COR-L47 (cell line): ENCODE measurements around the gene PRKCB.

Experiments
- DNase-seq: peaks from one replicate; lab custom pipeline; 2025; lab: John Stamatoyannopoulos, UW

Gene PRKCB

GRCh38 chr16:23835390-23836077 is at the start of gene PRKCB:
Gene PRKCB (plus strand): TSS chr16:23835983.
- no peak for DNase-seq

GRCh38 chr16:23786964-23787561 is 48.7 kb upstream of the PRKCB start:
- no peak for DNase-seq

GRCh38 chr16:23788685-23789084 is 47.1 kb upstream of the PRKCB start:
- no peak for DNase-seq

- no peak for DNase-seq
Measured at GRCh38 chr16:23795378-23795777, 40.4 kb upstream of the PRKCB start.

GRCh38 chr16:23796941-23797340 is 38.8 kb upstream of the PRKCB start:
- no peak for DNase-seq

GRCh38 chr16:23801378-23801777 is 34.4 kb upstream of the PRKCB start:
- peak; percentile 14 for DNase-seq

GRCh38 chr16:23802776-23803175 is 33.0 kb upstream of the PRKCB start:
- DNase-seq = no peak

- DNase-seq = no peak
Measured at GRCh38 chr16:23803591-23804123, 32.1 kb upstream of the PRKCB start.

- DNase-seq = no peak
Measured at GRCh38 chr16:23807028-23807427, 28.8 kb upstream of the PRKCB start.

GRCh38 chr16:23821467-23821866 is 14.3 kb upstream of the PRKCB start:
- no peak for DNase-seq

GRCh38 chr16:23821875-23822688 is 13.7 kb upstream of the PRKCB start:
- DNase-seq = no peak

GRCh38 chr16:23823475-23824384 is 12.1 kb upstream of the PRKCB start:
- DNase-seq = no peak

- DNase-seq = no peak
Measured at GRCh38 chr16:23824909-23825308, 10.9 kb upstream of the PRKCB start.

- DNase-seq = no peak
Measured at GRCh38 chr16:23826528-23827045, 9.2 kb upstream of the PRKCB start.

GRCh38 chr16:23827057-23827456 is 8.7 kb upstream of the PRKCB start:
- DNase-seq = no peak

- DNase-seq = no peak
Measured at GRCh38 chr16:23829454-23829853, 6.3 kb upstream of the PRKCB start.

- DNase-seq = no peak
Measured at GRCh38 chr16:23830276-23830675, 5.5 kb upstream of the PRKCB start.

- no peak for DNase-seq
Measured at GRCh38 chr16:23832882-23833281, 2.9 kb upstream of the PRKCB start.

- DNase-seq = no peak
Measured at GRCh38 chr16:23833504-23833903, 2.3 kb upstream of the PRKCB start.

- DNase-seq = no peak
Measured at GRCh38 chr16:23833960-23834685, 1.7 kb upstream of the PRKCB start.

GRCh38 chr16:23836078-23836403 is 258 bp downstream of the PRKCB start:
- DNase-seq = no peak
